ENCODE results near the gene ACHE. TPM values are rescaled to one million over a fixed set of nuclear protein-coding genes. Genes with fewer than 3 reads are reported as not detected.
"Not testable (repeated sequence)": the region's sequence is repeated elsewhere in the genome, so short reads cannot be mapped to it uniquely, and the experiment has no call there.

ACHE gene
- total RNA-seq, 2 donors from 2014 or later = not detected

GRCh38 chr7:100910443-100910842 lies 14.8 kb upstream of the ACHE start:
- H3K4me1 Mint-ChIP-seq; H3K4me3 Mint-ChIP-seq; H3K36me3 Mint-ChIP-seq (ENCODE audit: low read depth); ATAC-seq (replicated peaks); H3K9me3 Mint-ChIP-seq; H3K27ac Mint-ChIP-seq: not testable (repeated sequence)
- peaks cover 11% of the 10 kb centered on the region for H3K27me3 Mint-ChIP-seq

GRCh38 chr7:100908512-100908911 lies 12.8 kb upstream of the ACHE start:
- H3K4me3 Mint-ChIP-seq = no peak overlapping the region
- no peak overlapping the region for H3K27ac Mint-ChIP-seq
- ATAC-seq (replicated peaks) = no peak
- H3K9me3 Mint-ChIP-seq = no peaks in the 10 kb centered on the region
- H3K36me3 Mint-ChIP-seq (ENCODE audit: low read depth) = no peaks in the 10 kb centered on the region
- H3K27me3 Mint-ChIP-seq = peaks cover 6% of the 10 kb centered on the region
- H3K4me1 Mint-ChIP-seq = no peaks in the 10 kb centered on the region

- H3K36me3 Mint-ChIP-seq (ENCODE audit: low read depth) = no peaks in the 10 kb centered on the region
- peaks cover 15% of the 10 kb centered on the region for H3K27me3 Mint-ChIP-seq
- H3K4me3 Mint-ChIP-seq = no peak overlapping the region
- no peak for ATAC-seq (replicated peaks)
- no peaks in the 10 kb centered on the region for H3K9me3 Mint-ChIP-seq
- H3K27ac Mint-ChIP-seq = no peak overlapping the region
- H3K4me1 Mint-ChIP-seq = no peaks in the 10 kb centered on the region
Observed at GRCh38 chr7:100902638-100903037, 7.0 kb upstream of the ACHE start.

GRCh38 chr7:100901921-100902332 lies 6.2 kb upstream of the ACHE start:
- peaks cover 18% of the 10 kb centered on the region for H3K27me3 Mint-ChIP-seq
- no peak overlapping the region for H3K27ac Mint-ChIP-seq
- no peaks in the 10 kb centered on the region for H3K9me3 Mint-ChIP-seq
- no peak for ATAC-seq (replicated peaks)
- no peak overlapping the region for H3K4me3 Mint-ChIP-seq
- no peaks in the 10 kb centered on the region for H3K4me1 Mint-ChIP-seq
- H3K36me3 Mint-ChIP-seq (ENCODE audit: low read depth) = no peaks in the 10 kb centered on the region

- ATAC-seq (replicated peaks) = no peak
- Mint-ChIP-seq H3K27me3 (peaks cover 23% of the 10 kb centered on the region), H3K9me3 (no peaks in the 10 kb centered on the region), H3K36me3 (ENCODE audit: low read depth) (peaks cover 4% of the 10 kb centered on the region), H3K4me1 (peaks cover 4% of the 10 kb centered on the region), H3K4me3 (no peak overlapping the region), H3K27ac (no peak overlapping the region)
Observed at GRCh38 chr7:100900978-100901377, 5.3 kb upstream of the ACHE start.

GRCh38 chr7:100899432-100899831 lies 3.7 kb upstream of the ACHE start:
- peaks cover 6% of the 10 kb centered on the region for H3K36me3 Mint-ChIP-seq (ENCODE audit: low read depth)
- H3K27me3 Mint-ChIP-seq = peaks cover 25% of the 10 kb centered on the region
- H3K4me1 Mint-ChIP-seq = peaks cover 5% of the 10 kb centered on the region
- H3K9me3 Mint-ChIP-seq = no peaks in the 10 kb centered on the region
- H3K4me3 Mint-ChIP-seq = no peak overlapping the region
- no peak for ATAC-seq (replicated peaks)
- H3K27ac Mint-ChIP-seq = no peak overlapping the region

GRCh38 chr7:100897772-100898454 lies 2.2 kb upstream of the ACHE start:
- Mint-ChIP-seq H3K4me3 (peak overlapping the region; percentile 19), H3K4me1 (peaks cover 5% of the 10 kb centered on the region), H3K36me3 (ENCODE audit: low read depth) (peaks cover 6% of the 10 kb centered on the region), H3K27ac (no peak overlapping the region), H3K9me3 (no peaks in the 10 kb centered on the region), H3K27me3 (peaks cover 26% of the 10 kb centered on the region)
- no peak for ATAC-seq (replicated peaks)

- peaks cover 26% of the 10 kb centered on the region for H3K27me3 Mint-ChIP-seq
- H3K36me3 Mint-ChIP-seq (ENCODE audit: low read depth) = peaks cover 6% of the 10 kb centered on the region
- H3K4me1 Mint-ChIP-seq = peaks cover 5% of the 10 kb centered on the region
- H3K9me3 Mint-ChIP-seq = no peaks in the 10 kb centered on the region
- ATAC-seq (replicated peaks) = peak; percentile 61
- peak overlapping the region; percentile 78 for H3K4me3 Mint-ChIP-seq
- no peak overlapping the region for H3K27ac Mint-ChIP-seq
Observed at GRCh38 chr7:100896732-100897608, 1.3 kb upstream of the ACHE start.

GRCh38 chr7:100895956-100896731 lies 456 bp upstream of the ACHE start:
- H3K27me3 Mint-ChIP-seq = peaks cover 30% of the 10 kb centered on the region

GRCh38 chr7:100894860-100895700 lies 608 bp downstream of the ACHE start:
- Mint-ChIP-seq H3K4me3 (no peak overlapping the region), H3K4me1 (peaks cover 11% of the 10 kb centered on the region), H3K27me3 (peaks cover 25% of the 10 kb centered on the region), H3K36me3 (ENCODE audit: low read depth) (peaks cover 6% of the 10 kb centered on the region), H3K27ac (no peak overlapping the region), H3K9me3 (no peaks in the 10 kb centered on the region)
- ATAC-seq (replicated peaks) = no peak

More at GRCh38 chr7:100895956-100896731, 456 bp upstream of the ACHE start:
- peaks cover 5% of the 10 kb centered on the region for H3K4me1 Mint-ChIP-seq
- no peaks in the 10 kb centered on the region for H3K9me3 Mint-ChIP-seq
- H3K27ac Mint-ChIP-seq = no peak overlapping the region
- peak; percentile 28 for ATAC-seq (replicated peaks)
- peak overlapping the region; percentile 78 for H3K4me3 Mint-ChIP-seq
- H3K36me3 Mint-ChIP-seq (ENCODE audit: low read depth) = peaks cover 6% of the 10 kb centered on the region

GRCh38 chr7:100893910-100894721 lies 1.6 kb downstream of the ACHE start:
- H3K4me1 Mint-ChIP-seq = peaks cover 12% of the 10 kb centered on the region
- H3K27ac Mint-ChIP-seq = no peak overlapping the region
- no peaks in the 10 kb centered on the region for H3K9me3 Mint-ChIP-seq
- peak overlapping the region; percentile 33 for H3K4me3 Mint-ChIP-seq
- H3K36me3 Mint-ChIP-seq (ENCODE audit: low read depth) = peaks cover 6% of the 10 kb centered on the region
- no peak for ATAC-seq (replicated peaks)
- H3K27me3 Mint-ChIP-seq = peaks cover 25% of the 10 kb centered on the region

GRCh38 chr7:100893318-100893895 lies 2.3 kb downstream of the ACHE start:
- Mint-ChIP-seq H3K27me3 (peaks cover 24% of the 10 kb centered on the region), H3K36me3 (ENCODE audit: low read depth) (peaks cover 11% of the 10 kb centered on the region), H3K9me3 (no peaks in the 10 kb centered on the region)

More at GRCh38 chr7:100893318-100893895, 2.3 kb downstream of the ACHE start:
- peak overlapping the region; percentile 33 for H3K4me3 Mint-ChIP-seq
- ATAC-seq (replicated peaks) = no peak
- H3K27ac Mint-ChIP-seq = no peak overlapping the region
- H3K4me1 Mint-ChIP-seq = peaks cover 15% of the 10 kb centered on the region

Data from activated T-helper 17 cell treated with anti-CD3 and anti-CD28 coated beads, Interleukin-2, amount 50 U/mL, for 72 hours (primary cell).